C4-2B (cell line): ENCODE data around the gene EGFLAM.

Experiments used
- CTCF ChIP-seq: fragments of 450-650 bp; conservative IDR thresholded peaks from 2 replicates; pipeline ENCODE4 v1.5.1; 2017; ENCODE audit warnings: mild to moderate bottlenecking
- ZFX ChIP-seq: fragments of 450-650 bp; IDR thresholded peaks from 2 replicates; pipeline ENCODE4 v1.6.1; 2017

GRCh38 chr5:38371596-38371995 is 113.2 kb downstream of the EGFLAM start:
- TF ChIP-seq ZFX (no peak), CTCF (no peak)
